GM12872 (cell line): ENCODE measurements around the gene GEMIN8.

ENCODE experiments used
- CTCF ChIP-seq: IDR thresholded peaks from 3 replicates; pipeline ENCODE4 v1.5.1; 2011; ENCODE audit warnings: low read depth, mild to moderate bottlenecking, low read length, moderate library complexity; ENCODE audit not compliant: insufficient read depth

The GEMIN8 gene

GRCh38 chrX:14056206-14056605 lies 26.5 kb upstream of the GEMIN8 start:
- no peak for TF ChIP-seq CTCF

GRCh38 chrX:14051416-14051815 lies 21.7 kb upstream of the GEMIN8 start:
- TF ChIP-seq CTCF = no peak

GRCh38 chrX:14050709-14051108 lies 21.0 kb upstream of the GEMIN8 start:
- TF ChIP-seq CTCF = no peak

GRCh38 chrX:14043209-14043608 lies 13.5 kb upstream of the GEMIN8 start:
- TF ChIP-seq CTCF = no peak

- peak; percentile 29; the same call in 2 of the 3 replicates for TF ChIP-seq CTCF
Observed at GRCh38 chrX:14039344-14039743, 9.7 kb upstream of the GEMIN8 start.

GRCh38 chrX:14038375-14039085 lies 8.8 kb upstream of the GEMIN8 start:
- TF ChIP-seq CTCF = no peak

- peak; percentile 36; the same call in 1 of the 3 replicates for TF ChIP-seq CTCF
Observed at GRCh38 chrX:14032406-14032805, 2.7 kb upstream of the GEMIN8 start.
